ENCODE results near the gene THOC6. TPM values are rescaled to one million over a fixed set of nuclear protein-coding genes. Genes with fewer than 3 reads are reported as not detected.

THOC6 gene
- total and polyA plus RNA-seq, 12 donors: 9.0 to 107 (median 18.7) TPM

DNA sequence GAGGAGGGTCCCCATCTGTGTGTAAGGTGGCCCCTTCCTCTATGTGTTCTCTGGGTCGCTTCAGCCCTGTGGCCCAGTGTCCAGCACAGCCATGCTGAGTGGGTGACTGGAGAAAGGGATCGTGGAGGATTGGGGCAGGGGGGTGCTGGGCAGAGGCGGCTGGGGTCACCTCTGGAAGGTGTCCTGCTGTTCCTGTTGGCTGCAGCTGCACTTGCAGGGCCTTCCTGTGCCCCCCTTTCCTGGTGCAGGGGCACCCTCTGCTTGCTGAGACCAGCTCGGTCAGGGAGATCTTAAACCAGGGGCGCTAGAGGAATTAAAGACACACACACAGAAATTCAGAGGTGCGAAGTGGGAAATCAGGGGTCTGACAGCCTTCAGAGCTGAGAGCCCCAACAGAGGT lies 52.7 kb downstream of the THOC6 start:
- H3K36me3 ChIP-seq (replicated peaks in 1 of 2): no peaks in the 10 kb centered on the region
- H3K4me3 ChIP-seq: no peak overlapping the region
- whole genome bisulfite sequencing, 4 donors: 61 to 88% (median 76%) methylated on average over 6 of the region's 6 CpGs
- H3K4me1 ChIP-seq (replicated peaks in 1 of 2): no peaks in the 10 kb centered on the region
- TF ChIP-seq, protein P1, sequence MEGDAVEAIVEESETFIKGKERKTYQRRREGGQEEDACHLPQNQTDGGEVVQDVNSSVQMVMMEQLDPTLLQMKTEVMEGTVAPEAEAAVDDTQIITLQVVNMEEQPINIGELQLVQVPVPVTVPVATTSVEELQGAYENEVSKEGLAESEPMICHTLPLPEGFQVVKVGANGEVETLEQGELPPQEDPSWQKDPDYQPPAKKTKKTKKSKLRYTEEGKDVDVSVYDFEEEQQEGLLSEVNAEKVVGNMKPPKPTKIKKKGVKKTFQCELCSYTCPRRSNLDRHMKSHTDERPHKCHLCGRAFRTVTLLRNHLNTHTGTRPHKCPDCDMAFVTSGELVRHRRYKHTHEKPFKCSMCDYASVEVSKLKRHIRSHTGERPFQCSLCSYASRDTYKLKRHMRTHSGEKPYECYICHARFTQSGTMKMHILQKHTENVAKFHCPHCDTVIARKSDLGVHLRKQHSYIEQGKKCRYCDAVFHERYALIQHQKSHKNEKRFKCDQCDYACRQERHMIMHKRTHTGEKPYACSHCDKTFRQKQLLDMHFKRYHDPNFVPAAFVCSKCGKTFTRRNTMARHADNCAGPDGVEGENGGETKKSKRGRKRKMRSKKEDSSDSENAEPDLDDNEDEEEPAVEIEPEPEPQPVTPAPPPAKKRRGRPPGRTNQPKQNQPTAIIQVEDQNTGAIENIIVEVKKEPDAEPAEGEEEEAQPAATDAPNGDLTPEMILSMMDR (IDR thresholded peaks at IDR 0.05): no peak
- TF ChIP-seq POLR2A (IDR thresholded peaks at IDR 0.05): no peak
- H3K9me3 ChIP-seq (replicated peaks in 1 of 3): no peaks in the 10 kb centered on the region
- H3K27me3 ChIP-seq: no peaks in the 10 kb centered on the region
- intact Hi-C loops (cut with DNase I): loop anchor here in 1 of 2 donors (10.0 kb wide), 1 partner anchor 272 kb away; no protein-coding TSS in a partner anchor
- no peak for DNase-seq
- no peak overlapping the region for H3K27ac ChIP-seq

Small RNAs within 50 kb of the gene (small RNA-seq; reads per million reads assigned to genes)
- gene LINC00514: 0 reads per million in 2 donors

Other genes with a start within 250 kb of the THOC6 start
- 100 to 1,000 TPM in 8 of 9 donors, 10 to 100 TPM in 1; 98.2 to 730 (median 323) TPM for gene ELOB, start 246.8 kb upstream of the THOC6 start, total RNA-seq
- gene ELOB, start 246.8 kb upstream of the THOC6 start, polyA plus RNA-seq: 1,000 to 10,000 TPM in 1 of 3 donors, 100 to 1,000 TPM in 1, 10 to 100 TPM in 1; 72.7 to 1,030 (median 891) TPM
- not detected for gene PRSS33, start 236.5 kb upstream of the THOC6 start, total RNA-seq
- gene PRSS33, start 236.5 kb upstream of the THOC6 start, polyA plus RNA-seq: not detected
- gene PRSS41, start 225.6 kb upstream of the THOC6 start, total RNA-seq: not detected
- not detected for gene PRSS41, start 225.6 kb upstream of the THOC6 start, polyA plus RNA-seq
- under 1 TPM in 3 of 9 donors, not detected in 6; 0.72 to 0.88 (median 0.83) TPM for gene PRSS21, start 206.8 kb upstream of the THOC6 start, total RNA-seq
- gene PRSS21, start 206.8 kb upstream of the THOC6 start, polyA plus RNA-seq: 1 to 10 TPM in 1 of 3 donors, under 1 TPM in 2; 0.20 to 2.6 (median 0.98) TPM
- 100 to 1,000 TPM in 1 of 9 donors, 1 to 10 TPM in 3, under 1 TPM in 3, not detected in 2; 0.41 to 119 (median 1.2) TPM for gene ZG16B, start 193.7 kb upstream of the THOC6 start, total RNA-seq
- gene ZG16B, start 193.7 kb upstream of the THOC6 start, polyA plus RNA-seq: under 1 TPM in 2 of 3 donors, not detected in 1; 0.35 to 0.81 TPM
- under 1 TPM in 2 of 9 donors, not detected in 7; 0.32 to 0.41 TPM for gene PRSS22, start 165.9 kb upstream of the THOC6 start, total RNA-seq
- gene PRSS22, start 165.9 kb upstream of the THOC6 start, polyA plus RNA-seq: under 1 TPM in 1 of 3 donors, not detected in 2; 0.07 TPM
- gene FLYWCH2, start 140.8 kb upstream of the THOC6 start, total RNA-seq: 100 to 1,000 TPM in 4 of 9 donors, 10 to 100 TPM in 5; 28.8 to 232 (median 69.9) TPM
- 10 to 100 TPM; 16.7 to 87.1 (median 49.5) TPM for gene FLYWCH2, start 140.8 kb upstream of the THOC6 start, polyA plus RNA-seq
- 10 to 100 TPM; 13.6 to 89.8 (median 46.4) TPM for gene FLYWCH1, start 112.1 kb upstream of the THOC6 start, total RNA-seq
- 10 to 100 TPM in 2 of 3 donors, 1 to 10 TPM in 1; 3.3 to 79.7 (median 55.6) TPM for gene FLYWCH1, start 112.1 kb upstream of the THOC6 start, polyA plus RNA-seq
- gene KREMEN2, start 59.8 kb upstream of the THOC6 start, total RNA-seq: not detected
- not detected for gene KREMEN2, start 59.8 kb upstream of the THOC6 start, polyA plus RNA-seq
- gene PAQR4, start 54.7 kb upstream of the THOC6 start, total RNA-seq: 10 to 100 TPM in 7 of 9 donors, 1 to 10 TPM in 2; 7.4 to 17.0 (median 13.2) TPM
- 10 to 100 TPM in 1 of 3 donors, 1 to 10 TPM in 2; 4.1 to 14.6 (median 8.1) TPM for gene PAQR4, start 54.7 kb upstream of the THOC6 start, polyA plus RNA-seq
- 1 to 10 TPM in 8 of 9 donors, under 1 TPM in 1; 0.46 to 7.0 (median 2.9) TPM for gene PKMYT1, start 43.6 kb upstream of the THOC6 start, total RNA-seq
- 1 to 10 TPM; 1.0 to 3.7 (median 2.0) TPM for gene PKMYT1, start 43.6 kb upstream of the THOC6 start, polyA plus RNA-seq
- gene CLDN9, start 11.1 kb upstream of the THOC6 start, total RNA-seq: under 1 TPM in 2 of 9 donors, not detected in 7; 0.28 to 0.31 TPM
- 1 to 10 TPM in 1 of 3 donors, under 1 TPM in 1, not detected in 1; 0.34 to 1.4 TPM for gene CLDN9, start 11.1 kb upstream of the THOC6 start, polyA plus RNA-seq
- under 1 TPM in 2 of 9 donors, not detected in 7; 0.46 to 0.47 TPM for gene CLDN6, start 5.9 kb upstream of the THOC6 start, total RNA-seq
- not detected for gene CLDN6, start 5.9 kb upstream of the THOC6 start, polyA plus RNA-seq
- gene TNFRSF12A, start 3.7 kb upstream of the THOC6 start, total RNA-seq: 100 to 1,000 TPM in 2 of 9 donors, 10 to 100 TPM in 6, 1 to 10 TPM in 1; 8.8 to 175 (median 42.5) TPM
- gene TNFRSF12A, start 3.7 kb upstream of the THOC6 start, polyA plus RNA-seq: 100 to 1,000 TPM in 1 of 3 donors, 10 to 100 TPM in 2; 41.8 to 124 (median 60.9) TPM
- gene HCFC1R1, start 93 bp upstream of the THOC6 start, total RNA-seq: 100 to 1,000 TPM in 1 of 9 donors, 10 to 100 TPM in 8; 35.4 to 138 (median 62.7) TPM
- gene HCFC1R1, start 93 bp upstream of the THOC6 start, polyA plus RNA-seq: 100 to 1,000 TPM in 2 of 3 donors, 10 to 100 TPM in 1; 29.7 to 609 (median 462) TPM
- under 1 TPM in 2 of 9 donors, not detected in 7; 0.14 to 0.31 TPM for gene BICDL2, start 12.9 kb downstream of the THOC6 start, total RNA-seq
- gene BICDL2, start 12.9 kb downstream of the THOC6 start, polyA plus RNA-seq: under 1 TPM in 2 of 3 donors, not detected in 1; 0.20 to 0.24 TPM
- gene MMP25, start 22.5 kb downstream of the THOC6 start, total RNA-seq: under 1 TPM in 8 of 9 donors, not detected in 1; 0.11 to 0.65 (median 0.35) TPM
- 1 to 10 TPM in 1 of 3 donors, under 1 TPM in 2; 0.09 to 3.1 (median 0.47) TPM for gene MMP25, start 22.5 kb downstream of the THOC6 start, polyA plus RNA-seq
- 100 to 1,000 TPM in 1 of 9 donors, 10 to 100 TPM in 6, 1 to 10 TPM in 2; 3.9 to 106 (median 22.0) TPM for gene IL32, start 41.6 kb downstream of the THOC6 start, total RNA-seq
- 100 to 1,000 TPM in 2 of 3 donors, 10 to 100 TPM in 1; 19.9 to 127 (median 118) TPM for gene IL32, start 41.6 kb downstream of the THOC6 start, polyA plus RNA-seq
- under 1 TPM in 3 of 9 donors, not detected in 6; 0.11 to 0.50 (median 0.15) TPM for gene ZSCAN10, start 75.3 kb downstream of the THOC6 start, total RNA-seq
- under 1 TPM in 1 of 3 donors, not detected in 2; 0.13 TPM for gene ZSCAN10, start 75.3 kb downstream of the THOC6 start, polyA plus RNA-seq
- gene ZNF205, start 88.6 kb downstream of the THOC6 start, total RNA-seq: 10 to 100 TPM in 8 of 9 donors, 1 to 10 TPM in 1; 6.3 to 25.5 (median 13.3) TPM
- 10 to 100 TPM in 2 of 3 donors, 1 to 10 TPM in 1; 3.8 to 86.1 (median 33.9) TPM for gene ZNF205, start 88.6 kb downstream of the THOC6 start, polyA plus RNA-seq
- 10 to 100 TPM in 7 of 9 donors, 1 to 10 TPM in 2; 2.6 to 19.3 (median 12.6) TPM for gene ZNF213, start 111.0 kb downstream of the THOC6 start, total RNA-seq
- 10 to 100 TPM in 2 of 3 donors, 1 to 10 TPM in 1; 4.2 to 19.5 (median 10.4) TPM for gene ZNF213, start 111.0 kb downstream of the THOC6 start, polyA plus RNA-seq
- not detected for gene OR1F1, start 164.2 kb downstream of the THOC6 start, total RNA-seq
- not detected for gene OR1F1, start 164.2 kb downstream of the THOC6 start, polyA plus RNA-seq
- 10 to 100 TPM in 3 of 9 donors, 1 to 10 TPM in 6; 4.4 to 15.4 (median 8.6) TPM for gene ZNF200, start 211.1 kb downstream of the THOC6 start, total RNA-seq
- 1 to 10 TPM; 5.4 to 7.8 (median 6.2) TPM for gene ZNF200, start 211.1 kb downstream of the THOC6 start, polyA plus RNA-seq
- gene MEFV, start 232.6 kb downstream of the THOC6 start, total RNA-seq: 1 to 10 TPM in 8 of 9 donors, under 1 TPM in 1; 0.39 to 7.8 (median 4.1) TPM
- under 1 TPM; 0.40 to 0.72 (median 0.71) TPM for gene MEFV, start 232.6 kb downstream of the THOC6 start, polyA plus RNA-seq